ENCODE measurements around the gene SDK2. TPM values are rescaled to one million over a fixed set of nuclear protein-coding genes. Genes with fewer than 3 reads are reported as not detected.

SDK2 gene
- total RNA-seq, 1 donor from 2014 or later, result 11.2 TPM

DNA sequence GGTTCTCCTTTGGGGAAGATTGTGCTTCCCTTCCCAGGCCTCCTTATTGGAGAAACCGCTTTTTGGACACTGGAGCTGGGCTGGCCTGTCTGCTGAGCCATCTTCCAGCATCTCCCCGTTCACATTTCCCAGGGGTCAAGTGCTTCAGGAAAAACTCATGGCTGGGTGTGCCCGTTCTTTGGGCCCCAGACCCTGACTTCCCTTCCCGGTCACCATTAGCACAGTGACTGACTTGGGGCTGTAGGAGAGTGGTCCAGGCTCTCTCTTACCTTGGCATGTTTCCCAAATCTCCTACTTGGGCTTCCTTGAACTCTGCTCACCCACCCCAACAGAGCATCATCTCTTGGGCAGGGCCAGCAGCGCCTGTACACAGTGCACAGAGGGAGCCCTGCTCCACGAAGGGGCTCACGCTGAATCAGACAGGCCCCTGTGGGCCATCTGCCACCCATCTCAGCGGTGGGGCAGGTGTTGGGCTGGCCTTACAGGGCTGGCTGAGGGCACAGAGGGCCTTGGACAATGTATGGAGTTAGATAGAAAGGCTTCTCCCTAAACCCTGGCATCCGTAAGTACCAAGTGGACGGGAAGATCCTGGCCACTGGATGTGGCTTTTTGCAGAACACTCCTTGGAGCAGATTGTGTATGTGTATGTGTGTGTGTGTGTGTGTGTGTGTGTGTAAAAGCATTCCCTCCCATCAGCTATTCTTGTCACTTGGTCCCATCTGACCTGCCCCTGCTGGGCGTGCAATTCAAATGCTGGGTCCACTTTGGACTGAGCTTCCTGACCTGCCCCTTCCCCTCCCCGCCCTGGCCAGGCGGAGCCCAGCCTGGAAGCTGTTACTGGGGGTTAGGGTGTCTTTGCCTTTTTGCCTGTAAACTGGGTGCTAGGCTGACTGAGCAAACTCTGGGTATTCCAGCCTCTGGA lies 307.6 kb downstream of the SDK2 start:
- no peak overlapping the region for H3K27ac Mint-ChIP-seq (ENCODE audit: unreplicated experiment)
- H2AFZ ChIP-seq (ENCODE audit: low read depth, low read length), result no peak overlapping the region
- no peaks in the 10 kb centered on the region for H3K9me3 ChIP-seq (ENCODE audit: insufficient read depth, low read depth, low read length)
- H3K27ac ChIP-seq (ENCODE audit: low read depth, low read length), result no peak overlapping the region
- peaks cover 7% of the 10 kb centered on the region for H3K4me1 Mint-ChIP-seq (ENCODE audit: low read depth, unreplicated experiment)
- no peak for TF ChIP-seq EZH2 (IDR thresholded peaks at IDR 0.05; ENCODE audit: insufficient read depth, low read length)
- TF ChIP-seq, protein P1, sequence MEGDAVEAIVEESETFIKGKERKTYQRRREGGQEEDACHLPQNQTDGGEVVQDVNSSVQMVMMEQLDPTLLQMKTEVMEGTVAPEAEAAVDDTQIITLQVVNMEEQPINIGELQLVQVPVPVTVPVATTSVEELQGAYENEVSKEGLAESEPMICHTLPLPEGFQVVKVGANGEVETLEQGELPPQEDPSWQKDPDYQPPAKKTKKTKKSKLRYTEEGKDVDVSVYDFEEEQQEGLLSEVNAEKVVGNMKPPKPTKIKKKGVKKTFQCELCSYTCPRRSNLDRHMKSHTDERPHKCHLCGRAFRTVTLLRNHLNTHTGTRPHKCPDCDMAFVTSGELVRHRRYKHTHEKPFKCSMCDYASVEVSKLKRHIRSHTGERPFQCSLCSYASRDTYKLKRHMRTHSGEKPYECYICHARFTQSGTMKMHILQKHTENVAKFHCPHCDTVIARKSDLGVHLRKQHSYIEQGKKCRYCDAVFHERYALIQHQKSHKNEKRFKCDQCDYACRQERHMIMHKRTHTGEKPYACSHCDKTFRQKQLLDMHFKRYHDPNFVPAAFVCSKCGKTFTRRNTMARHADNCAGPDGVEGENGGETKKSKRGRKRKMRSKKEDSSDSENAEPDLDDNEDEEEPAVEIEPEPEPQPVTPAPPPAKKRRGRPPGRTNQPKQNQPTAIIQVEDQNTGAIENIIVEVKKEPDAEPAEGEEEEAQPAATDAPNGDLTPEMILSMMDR (IDR thresholded peaks at IDR 0.05; ENCODE audit: insufficient read depth, low read depth, low read length), result no peak
- H3K4me2 ChIP-seq (ENCODE audit: low read length), result no peak overlapping the region
- H3K36me3 Mint-ChIP-seq (ENCODE audit: low read depth, unreplicated experiment), result no peaks in the 10 kb centered on the region
- no peak overlapping the region for H3K9ac ChIP-seq (ENCODE audit: low read length)
- no peaks in the 10 kb centered on the region for H3K9me3 Mint-ChIP-seq (ENCODE audit: unreplicated experiment)
- H3K27me3 Mint-ChIP-seq (ENCODE audit: low read depth, unreplicated experiment), result peaks cover 7% of the 10 kb centered on the region
- no peaks in the 10 kb centered on the region for H4K20me1 ChIP-seq (ENCODE audit: insufficient read depth, low read length)
- no peaks in the 10 kb centered on the region for H3K36me3 ChIP-seq (ENCODE audit: insufficient read depth, low read length)
- H3K79me2 ChIP-seq (ENCODE audit: insufficient read depth, low read length), result no peaks in the 10 kb centered on the region
- FAIRE-seq (no peak), DNase-seq (ENCODE audit: low read depth) (no peak)
- peaks cover 23% of the 10 kb centered on the region for H3K4me1 ChIP-seq (ENCODE audit: insufficient read depth, low read length)
- no peak overlapping the region for H3K4me3 ChIP-seq (ENCODE audit: insufficient read depth, low read depth, low read length)
- no peak overlapping the region for H3K4me3 Mint-ChIP-seq (ENCODE audit: unreplicated experiment)
- H3K27me3 ChIP-seq (ENCODE audit: insufficient read depth, low read length), result no peaks in the 10 kb centered on the region

DNA sequence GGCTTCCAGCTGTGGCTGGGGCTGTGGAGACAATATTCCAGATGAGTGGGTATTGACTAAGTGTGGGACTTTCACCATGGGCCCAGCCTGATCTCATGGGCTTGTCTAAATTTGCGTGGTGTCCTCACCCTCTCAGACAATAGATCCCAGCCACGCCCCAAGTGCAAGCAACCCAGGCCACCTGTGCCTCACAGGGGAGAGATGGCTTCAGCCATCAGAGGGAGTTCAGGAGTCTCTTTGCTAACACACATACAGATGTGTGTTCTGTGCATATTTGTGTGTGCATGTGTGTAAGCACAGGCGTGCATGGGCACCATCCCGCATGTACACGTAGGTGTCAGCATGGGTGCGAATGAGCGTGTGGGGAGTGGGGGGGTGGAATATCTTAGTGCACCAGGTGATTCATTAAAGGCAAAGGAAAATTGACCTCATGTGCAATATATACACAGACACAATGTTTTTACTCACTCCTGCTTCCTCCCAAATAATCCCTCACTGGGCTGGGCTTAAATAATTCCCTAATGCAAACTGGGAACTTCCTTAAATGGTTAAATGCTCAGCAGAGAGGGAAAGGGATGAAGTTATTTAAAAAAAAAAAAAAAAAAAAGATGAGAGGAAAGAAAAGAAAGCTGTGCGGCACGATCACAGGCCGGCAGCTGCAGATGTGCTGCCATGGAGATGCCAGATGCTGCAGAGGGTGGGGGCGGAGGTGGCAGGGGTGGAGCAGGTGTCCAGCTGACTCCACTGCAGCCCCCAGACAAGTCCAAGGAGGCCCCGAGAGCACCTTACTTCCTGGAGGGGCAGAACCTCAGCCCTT lies 308.4 kb downstream of the SDK2 start:
- Histone ChIP-seq H3K27me3 (ENCODE audit: insufficient read depth, low read length) (no peaks in the 10 kb centered on the region), H4K20me1 (ENCODE audit: insufficient read depth, low read length) (no peaks in the 10 kb centered on the region), H3K4me2 (ENCODE audit: low read length) (no peak overlapping the region), H3K9me3 (ENCODE audit: insufficient read depth, low read depth, low read length) (no peaks in the 10 kb centered on the region), H3K4me1 (ENCODE audit: insufficient read depth, low read length) (peaks cover 17% of the 10 kb centered on the region), H3K36me3 (ENCODE audit: insufficient read depth, low read length) (no peaks in the 10 kb centered on the region), H3K27ac (ENCODE audit: low read depth, low read length) (no peak overlapping the region), H3K9ac (ENCODE audit: low read length) (no peak overlapping the region), H3K4me3 (ENCODE audit: insufficient read depth, low read depth, low read length) (no peak overlapping the region), H3K79me2 (ENCODE audit: insufficient read depth, low read length) (no peaks in the 10 kb centered on the region), H2AFZ (ENCODE audit: low read depth, low read length) (no peak overlapping the region)
- Mint-ChIP-seq H3K4me3 (ENCODE audit: unreplicated experiment) (no peak overlapping the region), H3K36me3 (ENCODE audit: low read depth, unreplicated experiment) (no peaks in the 10 kb centered on the region), H3K4me1 (ENCODE audit: low read depth, unreplicated experiment) (peaks cover 6% of the 10 kb centered on the region), H3K27me3 (ENCODE audit: low read depth, unreplicated experiment) (peaks cover 7% of the 10 kb centered on the region), H3K9me3 (ENCODE audit: unreplicated experiment) (no peaks in the 10 kb centered on the region), H3K27ac (ENCODE audit: unreplicated experiment) (no peak overlapping the region)
- no peak for DNase-seq (ENCODE audit: low read depth)
- FAIRE-seq, result no peak
- TF ChIP-seq, protein P1 (IDR thresholded peaks at IDR 0.05; ENCODE audit: insufficient read depth, low read depth, low read length), result no peak
- no peak for TF ChIP-seq EZH2 (IDR thresholded peaks at IDR 0.05; ENCODE audit: insufficient read depth, low read length)
